HG02870 (cell line): Measurements from ENCODE around the gene IGSF3.
A peak's percentile ranks its signal among the peaks of the same experiment; 100 is the strongest.
"Not testable (repeated sequence)": the region's sequence is repeated elsewhere in the genome, so short reads cannot be mapped to it uniquely, and the experiment has no call there.

Experiments used
- ATAC-seq: cut with Tn5 transposase; IDR thresholded peaks from one replicate; pipeline ENCODE4 v1.9.1; 2021; ENCODE audit warnings: mild to moderate bottlenecking, moderate library complexity; ENCODE audit not compliant: unreplicated experiment

IGSF3 gene

DNA sequence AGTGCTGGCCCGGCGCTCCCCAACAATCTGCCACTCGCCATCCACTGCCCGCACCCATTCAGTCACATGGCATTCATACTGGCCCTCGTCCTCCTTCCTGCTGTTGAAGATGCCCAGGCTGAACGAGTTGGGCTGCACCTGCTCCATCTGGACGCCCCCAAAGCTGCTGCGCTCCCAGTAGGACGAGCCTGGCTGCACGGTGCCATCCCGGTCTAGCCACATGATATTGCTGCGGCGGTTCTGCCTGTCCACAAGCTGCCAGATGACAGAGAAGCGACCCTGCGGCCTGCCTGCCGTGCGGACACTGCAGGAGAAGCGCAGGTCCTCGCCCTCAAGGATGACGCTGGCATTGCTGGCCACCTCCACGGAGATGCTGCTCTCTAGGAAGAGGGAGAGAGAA, 63.9 kb downstream of the IGSF3 start:
- not testable (repeated sequence) for ATAC-seq

DNA sequence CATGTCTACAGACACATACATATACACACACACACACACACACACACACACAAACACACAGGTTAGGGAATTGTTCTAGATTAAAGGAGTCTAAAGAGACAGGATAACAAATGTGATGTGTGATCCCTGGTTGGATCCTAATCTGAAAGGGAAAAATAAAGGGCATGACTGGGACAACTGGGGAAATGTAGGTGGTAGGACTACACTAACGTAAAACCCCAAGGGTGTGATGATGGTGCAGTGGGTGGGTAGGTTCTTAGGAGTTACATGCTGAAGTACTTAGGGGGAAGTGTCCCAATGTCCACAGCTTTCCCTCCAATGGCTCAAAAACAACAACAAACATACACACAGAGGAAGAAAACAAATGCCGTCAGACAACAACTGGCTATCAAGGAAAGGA, 68.2 kb downstream of the IGSF3 start:
- not testable (repeated sequence) for ATAC-seq

DNA sequence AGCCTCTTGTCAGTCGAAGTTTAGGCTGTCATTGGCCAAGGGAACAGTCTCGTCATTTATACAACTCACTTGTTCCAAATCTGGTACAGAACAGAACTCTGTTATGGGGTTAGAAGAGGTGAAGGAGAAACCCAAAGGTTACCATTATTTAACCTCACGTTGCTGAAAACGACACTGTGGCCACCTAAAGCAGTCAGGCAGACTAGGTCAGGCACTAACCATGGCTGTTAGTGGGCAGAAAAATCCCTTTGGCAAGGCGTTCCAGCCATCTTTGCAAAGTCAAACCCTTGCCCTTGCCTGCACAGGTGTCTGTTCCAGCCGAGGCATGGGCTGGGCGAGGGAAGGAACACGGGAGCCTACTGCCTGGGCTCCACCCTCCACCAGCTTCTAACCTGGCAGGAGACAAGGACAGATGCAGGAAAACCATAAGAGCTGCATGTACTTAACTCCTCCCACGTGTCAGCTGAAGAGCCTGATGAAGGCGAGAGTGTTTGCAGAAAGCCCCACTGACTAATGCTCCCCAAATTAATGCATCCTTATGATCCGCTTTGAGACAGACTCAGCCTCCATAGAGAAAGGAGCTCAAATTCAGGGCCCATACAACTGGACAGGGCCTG, 69.0 kb downstream of the IGSF3 start:
- not testable (repeated sequence) for ATAC-seq

DNA sequence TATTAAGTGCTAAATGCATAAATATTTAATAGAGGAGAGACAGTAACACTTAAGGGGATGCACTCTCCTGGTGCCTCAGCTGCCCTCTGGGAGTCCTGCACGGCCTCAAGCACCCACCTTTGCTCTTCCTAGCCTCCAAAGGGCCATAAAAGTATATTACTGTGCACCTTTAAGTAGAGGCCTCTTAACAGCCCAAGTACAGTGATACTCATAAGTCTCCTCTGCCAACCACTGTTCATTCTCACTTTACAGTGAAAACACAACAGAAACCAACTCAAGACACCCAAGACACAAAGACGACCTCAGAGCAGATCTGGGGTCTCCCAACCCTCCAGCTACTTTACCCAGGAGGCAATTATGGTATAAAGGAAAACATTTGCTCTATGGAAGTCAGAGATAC, 70.1 kb downstream of the IGSF3 start:
- peak; percentile 79 for ATAC-seq

DNA sequence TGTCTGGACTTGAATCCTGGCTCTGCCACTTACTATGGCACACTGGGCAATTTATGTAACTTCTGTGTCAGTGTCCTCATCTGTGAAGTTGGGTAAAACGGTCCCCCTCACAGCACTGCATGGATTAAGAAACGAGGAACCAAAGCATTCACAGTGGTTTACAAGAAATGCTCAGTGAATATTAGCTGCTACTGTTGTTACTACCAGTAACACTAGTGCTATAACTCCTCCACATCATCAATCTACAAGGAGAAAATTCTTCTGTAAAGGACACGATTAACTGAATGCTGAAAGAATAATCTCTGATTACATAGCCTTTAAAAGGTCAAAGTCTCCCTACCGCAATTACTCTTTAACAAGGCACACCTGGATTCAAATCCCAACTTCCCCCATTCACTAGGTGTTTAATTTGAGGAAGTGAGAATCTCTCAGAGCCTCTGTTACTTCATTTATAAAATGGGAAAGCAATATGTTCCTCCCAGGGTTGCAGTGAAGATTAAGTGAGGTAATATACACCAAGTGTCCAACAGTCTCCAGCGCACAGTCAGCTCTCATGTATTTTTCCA, 70.7 kb downstream of the IGSF3 start:
- ATAC-seq = not testable (repeated sequence)

DNA sequence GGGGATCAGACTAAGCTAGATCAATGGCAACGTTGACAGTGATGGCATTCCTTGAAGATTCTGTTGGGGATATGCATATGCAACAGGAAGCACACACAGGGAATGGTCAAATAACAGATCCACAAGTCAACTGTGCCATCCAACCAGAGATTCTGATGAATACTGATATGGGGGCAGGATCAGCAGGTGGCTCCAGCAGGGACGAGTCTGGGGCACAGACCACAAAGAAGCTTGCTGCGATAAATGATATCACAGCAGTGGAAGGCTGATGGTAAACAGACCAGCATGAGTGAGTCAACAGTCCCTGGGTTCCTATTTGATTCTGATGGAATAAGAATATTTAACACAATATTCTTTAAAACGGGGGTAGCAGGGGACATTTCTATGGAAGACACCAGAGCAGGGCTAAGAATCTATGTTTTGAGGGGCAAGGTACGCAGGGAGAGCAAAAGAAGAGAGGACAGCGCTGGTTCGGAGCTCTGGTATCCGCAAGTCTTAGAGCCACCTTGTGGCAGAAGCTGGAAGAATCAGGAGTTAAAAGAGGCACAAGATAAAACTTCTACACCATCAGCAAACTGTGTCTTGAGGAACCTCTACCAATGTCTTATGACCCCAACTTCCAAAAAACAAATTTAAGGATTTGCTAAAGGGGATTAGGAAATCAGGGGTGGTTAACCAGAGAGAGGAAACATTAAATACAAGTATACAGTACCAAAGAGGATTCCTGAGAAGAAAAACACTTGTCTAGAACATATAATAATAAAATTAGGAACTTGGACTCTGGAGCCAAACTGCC, 71.4 kb downstream of the IGSF3 start:
- not testable (repeated sequence) for ATAC-seq

DNA sequence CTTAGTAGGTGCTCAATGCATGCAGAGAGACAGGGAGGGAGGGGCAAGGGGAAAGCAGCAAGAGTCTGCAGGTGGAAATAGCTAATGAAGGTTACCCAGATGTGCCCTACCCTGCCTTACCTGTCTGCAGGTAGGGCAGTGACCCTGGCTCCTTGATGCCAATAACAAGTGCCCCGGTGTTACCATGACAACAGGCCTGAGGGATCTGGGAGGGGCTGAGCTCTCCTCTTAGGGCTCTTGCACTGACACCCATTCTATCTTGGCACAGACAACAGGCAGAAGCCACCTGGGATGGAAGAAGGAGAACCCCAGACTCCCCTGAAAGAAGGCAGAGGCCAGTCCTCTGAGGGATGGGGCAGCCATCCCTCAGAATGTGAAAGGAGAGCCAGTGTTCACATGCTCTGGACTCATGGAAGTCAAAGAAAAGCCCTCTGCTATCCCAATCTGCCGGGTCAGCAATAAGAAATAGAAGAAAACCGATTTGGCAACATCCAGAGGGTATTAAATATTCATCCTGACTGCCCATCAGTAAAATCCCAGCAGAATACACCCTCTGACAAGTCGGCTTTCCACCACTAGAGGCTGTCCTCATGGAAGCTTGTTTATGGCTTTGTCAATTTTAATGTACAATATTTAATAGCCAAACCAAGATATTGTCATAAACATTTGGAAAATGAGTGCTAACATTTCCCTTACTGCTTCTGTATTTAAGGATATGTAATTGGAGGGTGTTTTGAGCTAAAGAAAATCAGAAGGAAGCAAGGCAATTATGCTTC, 72.3 kb downstream of the IGSF3 start:
- ATAC-seq = not testable (repeated sequence)

DNA sequence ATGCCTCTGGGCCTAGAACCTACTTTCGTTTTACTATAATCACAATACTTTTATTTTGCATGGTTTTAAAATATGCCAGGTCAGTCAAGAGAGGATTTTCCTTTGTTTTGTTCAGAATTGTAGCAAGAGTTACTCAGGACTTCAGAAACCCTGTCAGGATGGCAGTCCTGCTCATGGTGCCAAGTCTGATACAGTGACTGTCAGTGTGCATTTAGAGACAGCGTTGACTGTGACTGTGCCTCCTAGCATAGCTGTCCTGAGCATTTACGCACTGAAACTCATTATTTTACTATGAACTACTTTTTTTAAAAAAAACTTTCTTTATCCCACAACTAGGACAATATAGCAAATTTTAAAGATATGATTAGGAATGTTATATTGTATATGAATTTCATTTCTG, 73.6 kb downstream of the IGSF3 start:
- not testable (repeated sequence) for ATAC-seq

DNA sequence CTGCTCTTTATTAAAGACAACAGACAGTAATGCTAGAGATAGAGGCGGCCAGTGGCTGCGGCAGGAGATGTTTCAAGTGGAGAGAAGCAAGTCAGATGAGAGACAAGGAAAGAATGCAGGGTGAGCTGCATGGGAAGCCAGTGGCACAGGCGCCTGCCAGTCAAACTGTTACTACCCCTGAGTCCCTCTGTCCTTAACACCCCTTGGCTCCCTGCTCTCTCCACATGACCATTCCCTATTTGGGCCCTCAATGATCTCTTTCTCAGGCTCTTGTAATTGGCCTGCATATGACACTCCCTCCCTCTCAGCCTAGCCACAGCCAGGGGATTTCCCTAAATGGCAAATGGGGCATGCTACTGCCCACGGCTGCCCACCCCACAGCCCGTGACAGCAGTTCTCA, 74.1 kb downstream of the IGSF3 start:
- not testable (repeated sequence) for ATAC-seq

DNA sequence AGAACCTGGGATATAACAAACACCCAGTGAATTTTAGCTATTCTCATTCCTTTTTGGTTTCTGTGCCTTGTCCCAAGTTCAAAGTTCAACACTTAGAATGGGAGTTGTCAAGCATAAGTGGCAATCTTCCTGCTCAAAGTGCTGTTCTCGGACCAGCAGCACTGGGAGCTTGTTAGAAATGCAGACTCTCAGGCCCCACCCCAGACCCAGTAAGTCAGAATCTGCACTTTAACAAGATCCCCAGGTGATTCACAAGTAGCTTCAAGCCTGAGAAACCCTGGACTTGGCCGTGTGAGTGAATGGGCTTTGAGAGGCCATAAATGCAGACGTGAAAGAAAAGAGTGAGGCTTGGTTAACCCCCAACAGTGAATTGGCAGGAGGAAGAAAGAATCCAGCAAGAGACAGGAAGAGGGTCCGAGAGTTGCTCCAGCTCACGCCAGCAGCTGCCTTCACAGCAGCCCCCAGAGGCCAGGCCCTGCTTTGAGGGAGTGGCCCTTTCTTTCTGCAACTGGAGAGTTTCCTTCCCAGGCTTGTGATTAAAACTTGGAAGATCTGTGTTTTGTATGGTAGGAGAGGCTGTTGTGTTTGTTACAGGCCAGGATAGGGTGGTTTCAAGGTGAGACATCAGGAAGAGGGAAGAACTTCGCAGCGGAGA, 75.5 kb downstream of the IGSF3 start:
- not testable (repeated sequence) for ATAC-seq

DNA sequence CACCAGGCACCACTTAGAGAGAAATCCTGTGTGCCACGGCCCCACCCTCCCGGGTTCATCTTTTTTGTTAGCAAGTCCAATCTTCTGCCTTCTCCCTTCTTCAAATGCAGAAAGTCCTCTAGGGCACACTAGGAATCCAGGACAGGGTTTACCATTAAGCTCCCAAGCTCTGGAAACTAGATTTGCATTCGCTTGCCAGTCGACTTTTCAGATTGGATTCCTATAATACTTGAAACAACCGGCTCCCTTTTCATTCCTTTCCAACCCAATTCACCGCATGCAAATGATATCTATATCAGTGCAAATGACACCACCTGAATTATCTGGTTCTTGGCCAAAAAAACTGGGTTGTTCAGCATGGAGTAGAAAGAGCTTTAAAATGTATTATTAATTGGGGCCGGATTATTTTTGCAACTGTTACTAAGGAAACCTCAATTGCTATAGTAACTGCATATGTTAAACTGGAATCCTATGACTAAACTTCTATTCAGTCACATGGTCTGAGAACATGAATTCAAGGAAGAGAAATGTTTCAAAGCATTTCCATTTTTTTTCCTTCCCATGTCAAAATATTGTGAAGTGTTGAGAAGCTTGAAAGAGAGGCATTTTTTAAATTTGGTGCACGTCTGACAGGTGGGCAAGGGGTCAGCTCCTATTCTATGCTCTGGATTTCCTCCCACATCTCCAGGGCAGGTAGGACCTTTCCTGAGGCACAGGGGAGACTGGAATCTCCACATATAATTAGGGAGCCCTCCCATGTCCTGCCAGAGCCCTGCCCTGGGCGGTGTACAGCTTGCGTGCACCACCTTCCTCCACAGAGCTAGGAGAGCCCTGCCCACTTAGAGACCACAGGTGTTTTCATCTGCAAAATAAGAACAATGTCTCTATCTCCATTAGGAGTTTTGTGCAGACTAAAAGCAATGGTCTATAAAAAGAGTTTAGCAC, 76.3 kb downstream of the IGSF3 start:
- not testable (repeated sequence) for ATAC-seq

DNA sequence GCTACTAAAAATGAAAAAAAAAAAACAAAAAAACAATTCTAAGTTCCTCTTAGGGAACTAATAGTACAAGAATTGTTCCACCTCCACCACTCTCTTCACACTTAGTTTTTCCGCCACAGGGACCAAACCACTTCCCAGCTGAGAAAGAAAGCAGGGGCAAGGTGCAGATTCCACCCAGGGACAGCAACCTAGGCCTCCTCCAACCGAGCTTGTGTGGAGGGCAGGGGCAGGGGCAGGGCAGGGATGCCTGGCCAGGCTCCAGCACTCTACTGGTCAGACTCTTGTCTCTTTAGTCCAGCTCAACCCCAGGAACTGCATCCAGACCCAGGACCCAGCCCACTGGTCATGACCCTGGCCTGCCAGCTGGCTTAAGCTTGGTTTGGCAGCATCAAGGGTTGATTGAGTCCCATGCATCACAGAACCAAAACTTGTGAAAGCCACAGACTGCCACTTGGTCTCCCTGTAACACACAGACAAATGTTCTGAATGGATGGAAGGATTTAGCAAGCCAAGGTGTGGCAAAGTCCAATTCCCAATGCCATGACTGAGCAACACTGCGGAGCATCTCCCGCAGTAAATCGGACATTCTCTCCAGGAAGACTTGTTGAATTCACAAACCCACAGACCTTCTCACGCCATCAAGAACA, 77.1 kb downstream of the IGSF3 start:
- ATAC-seq = not testable (repeated sequence)

DNA sequence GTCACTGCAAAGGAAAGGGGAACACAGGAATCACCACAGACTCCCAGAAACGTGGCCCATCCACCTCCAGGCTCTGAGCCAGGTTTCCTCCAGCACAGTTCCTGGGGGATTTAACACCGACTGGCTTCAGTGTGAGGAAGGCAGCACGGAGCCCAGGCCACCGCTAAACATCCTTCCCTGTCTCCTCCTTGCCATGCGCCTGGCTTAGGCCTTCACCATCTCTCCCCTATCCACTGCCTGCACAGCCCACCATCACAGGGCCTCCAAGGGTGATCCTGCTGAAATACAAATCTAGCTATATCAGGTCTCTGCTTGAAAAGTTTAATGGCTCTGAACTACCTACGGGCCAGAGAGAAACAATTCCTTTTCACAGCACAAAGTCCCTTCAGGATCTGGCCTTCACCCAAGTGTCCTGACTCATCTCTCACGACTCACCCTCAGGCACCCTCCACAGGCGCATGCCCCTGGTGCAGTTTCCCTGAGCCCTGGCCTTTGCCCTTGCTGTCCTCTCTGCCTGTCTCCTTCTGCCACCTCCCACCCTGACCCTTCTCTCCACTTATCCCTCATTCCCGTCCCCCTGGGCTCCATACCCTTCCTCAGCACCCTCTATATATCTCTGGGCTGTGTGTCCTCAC, 78.3 kb downstream of the IGSF3 start:
- not testable (repeated sequence) for ATAC-seq

DNA sequence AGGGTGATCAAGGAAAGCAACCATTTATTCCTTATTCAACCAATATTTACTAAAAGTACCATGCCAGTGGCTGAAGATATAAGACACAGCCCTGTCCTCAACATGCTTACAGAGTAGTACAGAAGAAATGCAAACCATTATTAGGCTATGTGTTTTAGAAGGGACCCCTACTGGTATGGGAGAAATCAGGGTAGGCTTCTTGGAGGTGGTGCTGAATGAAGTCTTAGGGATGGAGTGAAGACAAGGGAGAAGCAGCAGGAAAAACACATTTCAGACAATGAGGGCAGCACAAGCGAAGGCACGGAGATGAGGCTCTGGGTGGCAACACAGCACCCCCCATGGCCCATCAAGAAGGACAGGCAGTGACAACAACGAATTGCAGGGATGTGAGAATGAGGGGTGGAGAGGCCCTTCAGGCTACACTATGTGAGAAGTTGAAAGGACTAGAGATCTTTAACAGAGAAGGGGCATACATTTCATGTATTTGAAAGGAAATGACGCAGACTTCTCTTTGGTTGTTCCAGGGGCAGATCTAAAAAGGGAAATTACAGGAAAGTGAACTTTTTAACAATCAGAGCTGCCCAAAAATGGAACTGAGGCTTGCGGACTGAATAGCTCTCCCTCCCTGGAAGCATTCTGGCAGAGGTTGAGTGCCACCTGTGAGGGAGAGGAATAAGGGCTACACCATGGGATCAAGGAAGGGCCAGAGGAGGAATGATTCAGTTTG, 79.9 kb downstream of the IGSF3 start:
- no peak for ATAC-seq

DNA sequence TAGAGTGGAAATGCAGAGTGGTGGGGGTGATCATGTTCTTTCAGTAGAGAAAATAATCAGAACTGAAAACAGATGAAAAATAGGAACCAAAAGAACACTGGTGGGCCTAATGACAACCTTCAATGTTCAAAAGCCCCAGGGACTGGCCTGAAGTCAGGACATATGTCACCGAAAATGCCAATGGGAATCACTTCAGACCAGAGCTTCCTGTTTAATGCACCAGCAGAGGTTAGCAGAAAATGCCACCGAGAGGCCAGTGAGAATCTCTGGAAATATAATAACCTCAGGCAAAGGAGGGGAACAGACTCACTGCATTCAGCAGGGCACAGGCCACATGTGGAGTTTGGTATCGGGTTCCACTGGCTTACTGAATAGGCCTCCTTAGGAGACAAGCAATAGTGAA, 80.8 kb downstream of the IGSF3 start:
- ATAC-seq = peak; percentile 68

DNA sequence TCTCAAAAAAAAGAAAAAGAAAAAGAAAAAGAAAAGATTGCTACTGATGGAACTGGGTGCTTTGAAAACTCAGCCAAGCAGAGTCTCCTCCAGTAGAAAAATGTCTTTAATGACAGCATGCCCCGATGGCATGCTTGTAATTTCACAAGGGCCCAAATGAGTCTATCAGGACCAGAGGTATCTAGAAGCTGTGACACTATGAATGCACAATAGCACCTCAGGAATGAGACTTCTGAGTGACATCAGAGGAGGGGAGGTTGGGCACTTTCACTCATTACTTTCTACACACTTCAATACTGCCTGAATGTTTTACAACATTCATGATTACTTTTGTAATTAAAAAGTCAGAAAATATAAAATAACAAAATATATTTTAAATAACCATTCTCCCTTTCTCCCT, 81.6 kb downstream of the IGSF3 start:
- ATAC-seq = no peak

DNA sequence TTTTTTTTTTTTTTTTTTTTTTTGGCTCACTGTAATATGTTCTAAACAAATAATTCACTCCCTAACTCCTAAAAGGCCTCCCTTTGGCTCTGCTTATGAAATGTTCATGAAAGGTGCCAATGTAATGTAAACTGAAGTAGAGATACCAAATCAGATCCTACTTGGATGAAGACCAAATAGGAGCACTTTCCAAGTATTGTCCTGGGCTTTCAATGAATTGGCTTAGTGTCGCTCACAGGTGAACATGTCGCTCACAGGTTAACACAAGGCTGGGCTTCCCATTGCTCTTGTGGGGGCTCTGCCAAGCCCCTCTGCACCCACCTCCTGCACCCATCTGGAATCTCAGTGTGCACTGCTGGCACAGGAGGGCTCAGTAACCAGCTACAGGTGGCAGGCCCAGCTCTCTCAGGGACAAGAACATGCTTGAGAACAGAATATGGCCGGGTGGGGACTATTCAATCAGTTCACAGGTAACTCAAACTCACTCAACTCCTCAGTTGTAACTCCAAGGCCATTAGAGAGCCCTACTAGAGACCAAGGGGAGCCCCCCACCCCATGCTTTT, 86.1 kb downstream of the IGSF3 start:
- ATAC-seq = no peak
